Left ventricle myocardium inferior (tissue), 1 donor: Measurements from ENCODE around the gene HS6ST1. TPM values are rescaled to one million over a fixed set of nuclear protein-coding genes. Genes with fewer than 3 reads are reported as not detected.

Experiments
- DNase-seq: peaks from one replicate; pipeline ENCODE4 v3.0.0-alpha.2; 2020
- H3K27ac ChIP-seq: fragments of 200-600 bp; replicated peaks from 2 replicates; pipeline ENCODE4 v1.8.0; 2021
- H3K27me3 ChIP-seq: fragments of 200-600 bp; 2 replicates; pipeline ENCODE4 v1.8.0; 2021; ENCODE audit warnings: low read depth
- H3K36me3 ChIP-seq: fragments of 200-600 bp; 2 replicates; pipeline ENCODE4 v1.8.0; 2021
- H3K4me1 ChIP-seq: fragments of 200-600 bp; 2 replicates; pipeline ENCODE4 v1.8.0; 2021
- H3K4me3 ChIP-seq: fragments of 200-600 bp; 2 replicates; pipeline ENCODE4 v1.8.0; 2021; ENCODE audit warnings: mild to moderate bottlenecking, moderate library complexity
- H3K9me3 ChIP-seq: fragments of 200-600 bp; replicated peaks from 2 replicates; pipeline ENCODE4 v1.8.0; 2021
- CTCF ChIP-seq: fragments of 200-600 bp; IDR thresholded peaks from 2 replicates; pipeline ENCODE4 v1.8.0; 2021; ENCODE audit warnings: antibody characterized with exemption, mild to moderate bottlenecking, borderline replicate concordance
- intact Hi-C: fragments of 100-400 bp; cut with micrococcal nuclease; formaldehyde crosslinking; loops from one replicate; pipeline ENCODE4 v1.11.0; 2022
- total RNA-seq: library from RNA; stranded (reverse); fragmentation: NEBNext Ultra II Directional; extraction: Animal tissue kit (Norgen Biotek cat#: 25700); gene quantifications from one replicate; pipeline ENCODE4 v1.2.1, GENCODE V29; 2021
- donor health status: DM: no; HTN: yes; CAD: no; lungs with severe emphysema.

Gene HS6ST1
- total RNA-seq, 1 donor from 2014 or later = 26.7 TPM

GRCh38 chr2:128354726-128355470 lies 36.2 kb upstream of the HS6ST1 start:
- TF ChIP-seq CTCF = no peak
- DNase-seq = no peak
- intact Hi-C loops = no loop called here

DNA sequence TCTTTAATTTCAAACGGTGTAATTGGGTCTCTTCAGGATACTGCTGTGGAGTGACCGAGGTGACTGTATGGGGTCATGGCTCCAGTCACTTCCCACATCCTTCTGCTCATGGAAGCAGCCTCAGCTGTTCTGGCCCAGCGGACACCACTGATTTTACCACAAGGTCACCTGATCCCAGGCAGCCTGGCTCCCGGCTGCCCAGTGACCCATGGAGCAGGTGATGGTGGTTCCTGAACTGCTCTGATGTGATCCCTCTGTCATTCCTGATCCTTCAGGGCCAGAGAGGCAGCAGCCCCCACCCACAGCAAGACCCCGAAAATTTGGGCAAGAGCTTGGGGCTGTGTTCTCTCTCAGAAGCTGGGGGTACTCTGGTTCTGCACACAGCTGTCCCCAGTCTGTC lies 35.5 kb upstream of the HS6ST1 start:
- Histone ChIP-seq H3K4me3 (no peak overlapping the region), H3K27ac (no peak overlapping the region), H3K36me3 (no peaks in the 10 kb centered on the region), H3K4me1 (no peaks in the 10 kb centered on the region), H3K9me3 (peaks cover 12% of the 10 kb centered on the region), H3K27me3 (no peaks in the 10 kb centered on the region)
- no peak for TF ChIP-seq CTCF
- intact Hi-C loops = no loop called here
- no peak for DNase-seq

More at GRCh38 chr2:128354726-128355470, 36.2 kb upstream of the HS6ST1 start:
- Histone ChIP-seq H3K4me1 (no peaks in the 10 kb centered on the region), H3K9me3 (peaks cover 12% of the 10 kb centered on the region), H3K36me3 (no peaks in the 10 kb centered on the region), H3K27ac (no peak overlapping the region), H3K4me3 (no peak overlapping the region), H3K27me3 (no peaks in the 10 kb centered on the region)

- Histone ChIP-seq H3K36me3 (no peaks in the 10 kb centered on the region), H3K9me3 (peaks cover 12% of the 10 kb centered on the region), H3K4me3 (no peak overlapping the region), H3K27ac (no peak overlapping the region), H3K4me1 (peaks cover 21% of the 10 kb centered on the region), H3K27me3 (no peaks in the 10 kb centered on the region)
- no peak for DNase-seq
- intact Hi-C loops = no loop called here
- TF ChIP-seq CTCF = no peak
These were observed 32.1 kb upstream of the HS6ST1 start for GRCh38 chr2:128350736-128351135.

DNA sequence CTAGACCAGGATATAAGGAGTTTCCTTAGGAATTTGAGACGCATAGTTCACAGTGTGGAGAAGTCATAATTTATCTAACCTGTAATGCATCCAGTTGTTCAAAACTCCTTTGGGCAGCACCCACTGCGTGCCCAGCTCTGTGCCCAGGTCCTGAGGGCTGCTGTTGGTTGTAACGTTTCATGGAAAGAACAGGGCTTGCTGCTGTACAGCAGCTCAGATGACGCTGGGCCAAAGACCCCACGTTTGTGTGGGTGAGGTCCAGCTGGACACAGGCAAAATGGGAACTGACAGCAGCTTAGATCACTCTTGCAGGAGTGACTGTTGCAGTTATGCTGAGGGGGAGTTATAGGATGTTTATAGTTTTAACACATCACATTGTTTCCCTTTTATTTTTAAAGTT lies 30.0 kb upstream of the HS6ST1 start:
- intact Hi-C loops = no loop called here
- no peak for DNase-seq
- no peaks in the 10 kb centered on the region for H3K27me3 ChIP-seq
- peak overlapping the region; percentile 78 for H3K27ac ChIP-seq
- no peaks in the 10 kb centered on the region for H3K36me3 ChIP-seq
- H3K9me3 ChIP-seq = peaks cover 16% of the 10 kb centered on the region
- H3K4me3 ChIP-seq = no peak overlapping the region
- peaks cover 21% of the 10 kb centered on the region for H3K4me1 ChIP-seq
- no peak for TF ChIP-seq CTCF

DNA sequence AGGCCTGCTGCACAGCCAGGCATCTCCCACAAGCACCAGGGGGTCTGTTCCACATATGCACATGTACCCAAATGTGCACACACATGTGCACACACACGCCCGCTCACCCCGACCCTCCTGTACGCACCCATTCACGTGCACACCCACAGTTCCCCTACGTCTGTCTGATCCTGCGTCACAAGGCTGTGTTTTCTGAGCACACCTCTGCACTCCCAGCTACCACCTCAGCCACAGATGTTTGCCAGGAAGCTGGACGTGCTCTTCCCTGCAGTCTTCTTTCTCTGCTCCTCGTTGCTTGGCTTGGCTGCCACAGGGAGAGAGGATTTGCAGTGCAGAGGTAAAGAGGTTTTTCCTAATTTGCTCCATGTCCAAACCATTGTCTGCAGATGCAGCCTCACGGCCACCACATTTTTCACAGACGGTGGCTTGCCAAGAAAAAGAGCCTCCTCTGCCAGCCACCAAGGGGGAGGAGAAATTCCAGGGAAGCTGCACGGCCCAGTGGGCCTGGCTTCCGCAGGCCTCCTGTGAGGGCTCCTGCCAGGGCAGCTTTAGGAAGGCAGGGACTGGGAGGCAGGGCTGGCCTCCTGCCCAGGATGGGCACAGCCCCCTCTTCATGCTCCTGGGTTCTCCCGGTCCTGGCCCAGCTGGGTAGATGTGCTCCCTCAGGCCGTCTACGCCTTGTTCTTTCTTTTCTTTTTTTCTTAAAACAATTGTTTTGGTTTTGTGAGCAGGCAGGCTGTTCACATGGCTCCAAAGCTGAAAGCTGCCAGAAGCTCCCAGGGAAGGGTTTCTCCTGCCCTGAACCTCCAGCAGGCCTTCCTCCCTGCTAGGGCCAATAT lies 29.3 kb upstream of the HS6ST1 start:
- TF ChIP-seq CTCF = no peak
- Histone ChIP-seq H3K27ac (peak overlapping the region; percentile 78), H3K4me1 (peaks cover 21% of the 10 kb centered on the region), H3K4me3 (peak overlapping the region; percentile 12), H3K9me3 (peaks cover 21% of the 10 kb centered on the region), H3K36me3 (no peaks in the 10 kb centered on the region), H3K27me3 (no peaks in the 10 kb centered on the region)
- peak; percentile 75 for DNase-seq
- intact Hi-C loops = no loop called here
